Measurements from ENCODE around the gene BFSP2.

The BFSP2 gene

DNA sequence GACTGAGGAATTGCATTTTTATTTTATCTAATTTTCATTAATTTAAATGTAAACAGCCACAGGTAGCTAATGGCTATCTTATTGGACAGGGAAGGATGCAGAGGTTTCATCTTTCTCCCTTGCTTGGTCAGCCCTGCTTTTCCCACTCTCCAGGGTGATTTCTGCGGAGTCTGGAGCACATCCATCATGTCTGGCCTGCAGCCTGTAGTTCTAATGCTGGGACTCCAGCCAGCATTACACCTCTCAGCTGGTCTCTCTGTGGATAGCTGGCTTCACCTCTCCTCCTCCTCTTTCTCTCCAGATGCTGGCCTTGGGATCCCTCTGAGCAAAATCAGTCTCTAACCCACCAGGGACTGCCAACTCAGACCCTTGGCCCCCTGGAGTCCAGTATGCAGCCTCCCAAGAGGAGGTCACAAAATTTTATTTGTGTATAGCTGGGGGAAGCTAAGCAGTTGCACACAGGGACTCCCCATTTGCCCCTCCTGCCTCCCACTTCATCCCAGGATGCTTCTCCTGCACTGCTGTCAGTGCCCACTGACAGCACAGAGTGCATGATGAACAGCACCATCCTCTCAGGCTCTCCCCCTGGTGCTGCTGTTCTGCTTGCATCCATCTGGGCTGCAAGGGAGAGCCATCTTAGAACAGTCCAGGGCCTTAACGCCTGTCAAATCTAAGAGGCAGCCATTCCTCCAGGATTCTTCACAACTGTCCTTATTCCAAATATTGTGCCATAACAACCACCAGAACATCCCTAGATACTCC lies 1.7 kb downstream of the BFSP2 start:
- TF ChIP-seq, protein P1, sequence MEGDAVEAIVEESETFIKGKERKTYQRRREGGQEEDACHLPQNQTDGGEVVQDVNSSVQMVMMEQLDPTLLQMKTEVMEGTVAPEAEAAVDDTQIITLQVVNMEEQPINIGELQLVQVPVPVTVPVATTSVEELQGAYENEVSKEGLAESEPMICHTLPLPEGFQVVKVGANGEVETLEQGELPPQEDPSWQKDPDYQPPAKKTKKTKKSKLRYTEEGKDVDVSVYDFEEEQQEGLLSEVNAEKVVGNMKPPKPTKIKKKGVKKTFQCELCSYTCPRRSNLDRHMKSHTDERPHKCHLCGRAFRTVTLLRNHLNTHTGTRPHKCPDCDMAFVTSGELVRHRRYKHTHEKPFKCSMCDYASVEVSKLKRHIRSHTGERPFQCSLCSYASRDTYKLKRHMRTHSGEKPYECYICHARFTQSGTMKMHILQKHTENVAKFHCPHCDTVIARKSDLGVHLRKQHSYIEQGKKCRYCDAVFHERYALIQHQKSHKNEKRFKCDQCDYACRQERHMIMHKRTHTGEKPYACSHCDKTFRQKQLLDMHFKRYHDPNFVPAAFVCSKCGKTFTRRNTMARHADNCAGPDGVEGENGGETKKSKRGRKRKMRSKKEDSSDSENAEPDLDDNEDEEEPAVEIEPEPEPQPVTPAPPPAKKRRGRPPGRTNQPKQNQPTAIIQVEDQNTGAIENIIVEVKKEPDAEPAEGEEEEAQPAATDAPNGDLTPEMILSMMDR (IDR thresholded peaks at IDR 0.05; ENCODE audit: insufficient read depth, missing control alignments), result no peak
- no peak for DNase-seq (ENCODE audit: insufficient read length, low spot score)
- FAIRE-seq, result no peak

DNA sequence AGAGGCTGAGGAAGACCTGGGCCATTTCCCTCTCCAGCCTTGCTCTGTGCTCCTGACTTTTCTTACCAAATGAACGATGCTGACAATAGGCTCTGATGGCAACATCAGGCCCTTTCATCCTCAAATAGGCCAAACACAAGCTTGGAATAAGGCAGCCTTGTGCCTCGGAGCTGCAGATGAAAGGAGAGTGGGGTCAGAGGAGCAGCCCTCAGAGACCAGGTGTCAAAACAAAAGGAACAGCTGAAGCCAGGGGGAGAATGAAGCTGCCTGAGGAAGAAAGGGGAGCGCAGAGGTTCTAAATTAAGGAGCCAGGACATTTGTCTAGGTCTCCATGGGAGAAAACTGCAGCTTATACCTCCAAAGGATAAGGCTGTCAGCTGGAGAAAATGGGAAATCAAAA lies 5.1 kb downstream of the BFSP2 start:
- TF ChIP-seq, protein P1 (IDR thresholded peaks at IDR 0.05; ENCODE audit: insufficient read depth, missing control alignments), result no peak
- FAIRE-seq, result no peak
- DNase-seq (ENCODE audit: insufficient read length, low spot score), result no peak

DNA sequence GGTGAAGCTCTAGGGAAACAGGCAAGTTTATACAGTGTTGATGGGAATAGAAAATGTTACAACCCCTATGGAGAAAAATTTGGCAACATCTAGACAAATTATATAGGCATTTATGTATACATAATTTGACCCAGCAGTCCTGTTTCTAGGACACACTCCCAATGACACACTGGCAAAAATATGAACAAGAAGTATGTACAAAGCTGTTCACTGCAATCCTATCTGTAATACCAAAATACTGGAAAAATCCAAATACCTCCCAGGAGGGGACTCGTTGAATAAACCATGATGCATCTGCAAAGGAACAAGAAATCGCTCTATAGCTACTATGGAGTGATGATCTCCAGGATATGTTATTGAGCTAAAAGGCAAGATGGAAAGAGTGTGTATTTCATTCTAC lies 8.5 kb downstream of the BFSP2 start:
- no peak for DNase-seq (ENCODE audit: insufficient read length, low spot score)
- TF ChIP-seq, protein P1 (IDR thresholded peaks at IDR 0.05; ENCODE audit: insufficient read depth, missing control alignments), result no peak
- no peak for FAIRE-seq

DNA sequence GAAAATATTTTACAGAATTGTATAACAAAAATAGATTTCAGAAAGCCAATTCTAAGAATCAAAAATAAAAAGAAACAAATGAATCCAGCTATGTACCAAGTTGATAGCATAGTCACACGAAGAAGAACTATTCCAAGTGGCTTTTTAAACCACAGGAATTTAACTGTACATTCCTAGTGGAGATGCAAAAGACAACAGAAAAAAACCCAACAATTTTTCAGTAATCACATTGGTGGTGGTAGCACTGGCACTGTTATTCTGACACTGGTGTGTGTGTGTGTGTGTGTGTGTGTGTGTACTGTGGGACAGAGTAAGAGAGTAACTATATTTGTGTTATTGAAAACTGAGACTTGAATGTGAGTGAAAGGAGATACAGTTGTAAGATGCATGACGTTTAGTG lies 9.1 kb downstream of the BFSP2 start:
- TF ChIP-seq, protein P1 (IDR thresholded peaks at IDR 0.05; ENCODE audit: insufficient read depth, missing control alignments), result no peak
- FAIRE-seq (no peak), DNase-seq (ENCODE audit: insufficient read length, low spot score) (no peak)

DNA sequence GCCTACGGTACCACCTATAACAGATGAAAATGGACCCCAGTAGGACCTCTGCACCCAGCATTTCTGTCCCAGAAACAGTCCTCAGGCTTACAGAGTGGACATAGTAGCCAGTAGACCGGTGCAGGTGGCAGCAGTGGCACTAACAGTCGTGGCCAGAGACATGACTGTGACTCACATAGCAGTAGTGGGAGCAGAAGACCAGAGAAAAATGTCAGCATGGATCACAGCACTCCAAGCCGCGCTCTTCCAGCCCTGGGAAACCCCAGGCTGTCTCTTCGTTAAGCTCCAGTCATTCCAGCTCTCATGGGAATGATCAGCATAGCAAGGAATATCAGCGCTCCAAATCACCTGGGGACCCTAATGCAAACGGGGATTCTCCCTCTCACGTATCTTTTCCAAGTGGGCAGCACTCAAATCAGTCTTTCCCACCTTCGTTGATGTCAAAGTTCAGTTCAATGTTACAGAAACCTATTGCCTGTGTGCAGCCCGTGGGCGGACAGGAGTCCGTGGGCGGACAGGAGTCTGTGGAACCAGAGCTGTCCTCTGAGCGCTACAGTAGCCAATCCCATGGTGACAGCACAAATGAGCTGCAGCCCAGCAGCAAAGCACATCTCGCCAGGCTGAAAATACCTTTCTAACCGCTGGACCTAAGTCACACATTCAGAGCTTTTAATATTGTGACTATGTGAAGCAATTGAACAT lies 10.5 kb downstream of the BFSP2 start:
- TF ChIP-seq, protein P1 (IDR thresholded peaks at IDR 0.05; ENCODE audit: insufficient read depth, missing control alignments), result no peak
- FAIRE-seq, result no peak

DNA sequence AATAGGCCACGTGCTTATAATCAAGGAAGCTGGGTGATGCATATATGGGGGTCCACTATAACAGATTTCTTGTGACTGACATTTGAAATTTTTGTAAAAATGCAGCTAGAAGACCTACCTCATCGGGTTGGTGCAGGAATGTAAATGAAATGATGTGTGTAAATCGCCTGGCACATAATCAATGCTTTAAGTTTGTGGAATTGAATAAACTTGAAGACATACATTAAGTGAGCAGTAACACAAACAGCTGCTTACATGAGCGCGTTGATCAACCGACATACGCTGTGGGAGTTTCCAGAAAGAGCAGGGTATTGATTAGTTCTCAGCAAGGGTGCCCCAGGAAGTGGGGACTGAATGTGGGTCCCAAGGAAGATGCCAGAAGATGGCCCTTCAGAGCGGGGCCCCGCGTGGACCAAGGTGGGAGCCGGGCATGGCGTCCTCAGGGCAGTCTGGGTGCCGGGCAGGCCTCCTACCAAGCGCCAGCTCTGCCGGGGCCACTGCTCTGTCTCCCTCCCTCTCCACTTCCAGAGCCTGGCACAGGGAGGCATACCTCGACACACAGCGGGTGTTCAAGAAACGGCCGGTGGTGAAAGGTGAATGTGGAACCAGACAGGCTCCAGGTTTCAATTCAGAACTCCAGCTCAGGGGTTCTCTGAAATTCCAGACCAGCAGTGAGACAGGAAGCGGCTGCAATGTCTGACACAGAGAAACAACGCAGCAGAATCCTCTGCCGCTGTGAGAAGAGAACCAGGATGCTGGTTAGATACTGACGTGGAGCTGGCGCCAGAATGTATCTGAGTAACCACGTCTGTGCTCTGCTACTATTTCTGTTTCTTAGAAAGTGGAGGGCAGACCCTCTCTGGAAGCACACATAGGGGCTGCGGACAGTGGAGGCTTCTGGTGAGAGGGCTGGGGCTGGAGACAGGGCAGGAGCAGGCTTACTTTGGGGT lies 12.6 kb downstream of the BFSP2 start:
- DNase-seq (ENCODE audit: insufficient read length, low spot score), result no peak
- no peak for FAIRE-seq
- TF ChIP-seq, protein P1 (IDR thresholded peaks at IDR 0.05; ENCODE audit: insufficient read depth, missing control alignments), result no peak

More for the DNA sequence above, 10.5 kb downstream of the BFSP2 start:
- DNase-seq (ENCODE audit: insufficient read length, low spot score), result no peak
